T-helper 2 cell treated with Interferon-gamma antibody and Interleukin-4, amounts not matched to agents 100 ng/mL and 5 ng/mL, for 36 hours (primary cell): ENCODE data around the gene CTCFL. TPM values are rescaled to one million over a fixed set of nuclear protein-coding genes. Genes with fewer than 3 reads are reported as not detected.

Source experiments
- intact Hi-C: fragments of 100-400 bp; cut with micrococcal nuclease; formaldehyde crosslinking; loops from one replicate; pipeline ENCODE4 v1.15.1; 2023
- total RNA-seq: library from RNA; stranded (reverse); gene quantifications from 2 replicates; pipeline ENCODE4 v1.2.3, GENCODE V29; 2022

Gene CTCFL
- total RNA-seq, 1 donor from 2014 or later: not detected

DNA sequence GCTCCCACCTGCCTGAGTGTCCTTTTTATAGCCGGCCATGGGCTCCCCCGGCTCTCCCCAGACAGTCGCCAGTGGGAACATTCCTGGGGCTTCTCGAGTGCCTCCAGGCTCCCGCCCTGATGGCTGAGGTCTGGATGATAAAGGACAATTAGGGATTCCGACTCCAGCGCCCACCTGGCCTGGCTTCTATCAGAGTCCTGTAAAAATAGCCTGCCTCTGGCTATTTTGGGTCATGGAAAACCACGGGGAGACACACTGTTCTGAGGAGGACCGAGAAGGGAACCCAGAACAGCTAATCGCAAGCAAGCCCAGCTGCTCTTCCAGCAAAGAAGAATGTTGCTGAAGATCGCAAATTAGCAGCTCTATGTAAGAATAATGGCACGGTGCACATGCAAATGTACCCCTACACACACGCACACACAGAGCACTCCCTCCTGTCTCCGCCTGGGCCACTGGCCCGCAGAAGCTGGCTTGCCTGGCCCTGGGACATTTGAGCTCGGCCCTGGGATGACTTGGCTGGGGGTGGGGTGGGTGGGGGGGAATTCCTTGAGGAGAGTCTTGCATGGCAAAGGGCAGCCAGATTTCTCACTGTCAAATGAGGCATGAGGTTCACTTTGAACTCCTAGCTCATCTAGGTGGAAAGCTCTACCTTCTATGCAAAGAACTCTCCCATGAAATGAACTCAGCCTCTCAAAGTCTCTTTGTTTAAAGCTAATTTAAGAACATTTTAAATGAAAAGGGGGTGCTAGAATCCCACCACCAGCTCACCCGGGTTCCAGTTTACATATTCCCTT lies 55.3 kb downstream of the CTCFL start:
- intact Hi-C loops: loop anchor here (5.0 kb wide), 1 partner anchor 37 kb away; no protein-coding TSS in a partner anchor

- intact Hi-C loops: no loop called here
These were observed 56.2 kb downstream of the CTCFL start for GRCh38 chr20:57468523-57469417.

DNA sequence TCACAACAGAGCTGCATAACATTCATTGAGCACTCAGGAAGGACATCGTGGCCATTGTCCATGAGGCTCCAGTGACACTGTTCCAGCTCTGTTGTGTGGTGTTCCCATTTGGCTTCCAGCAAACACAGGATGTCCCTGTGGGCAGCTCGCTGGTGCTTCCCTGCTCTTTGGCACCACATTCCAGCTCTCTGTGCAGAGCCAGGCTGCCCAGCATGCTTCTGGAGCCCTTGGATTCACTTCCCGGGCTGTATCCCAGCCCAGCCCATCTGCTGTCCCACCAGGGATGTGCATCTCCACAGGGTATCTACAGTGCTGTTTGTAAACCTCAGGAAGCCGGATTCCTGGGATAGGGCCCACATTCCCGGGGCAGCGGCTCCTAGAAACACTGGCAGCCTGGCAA lies 57.2 kb downstream of the CTCFL start:
- intact Hi-C loops: no loop called here

DNA sequence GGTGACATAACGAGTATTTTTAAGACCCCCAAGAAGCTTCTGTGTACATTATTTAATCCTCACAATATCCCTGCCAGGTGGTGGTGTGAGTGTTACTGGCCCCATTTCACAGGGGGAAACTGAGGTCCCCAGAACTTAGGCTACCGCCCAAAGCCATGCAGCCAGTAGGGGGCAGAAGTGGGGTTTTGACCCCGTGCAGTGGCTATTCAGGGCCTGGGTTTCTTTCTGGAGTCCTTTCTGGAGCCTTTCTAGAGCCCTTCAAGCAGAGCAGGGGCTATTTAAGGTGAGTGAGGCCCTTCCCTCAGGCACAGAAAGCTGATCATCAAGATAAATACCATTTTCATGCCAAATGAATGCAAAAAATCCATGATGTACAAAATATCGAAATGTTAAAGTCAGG lies 59.0 kb downstream of the CTCFL start:
- intact Hi-C loops: no loop called here

GRCh38 chr20:57465486-57465885 lies 59.5 kb downstream of the CTCFL start:
- intact Hi-C loops: no loop called here

GRCh38 chr20:57464642-57465211 lies 60.2 kb downstream of the CTCFL start:
- intact Hi-C loops: no loop called here

DNA sequence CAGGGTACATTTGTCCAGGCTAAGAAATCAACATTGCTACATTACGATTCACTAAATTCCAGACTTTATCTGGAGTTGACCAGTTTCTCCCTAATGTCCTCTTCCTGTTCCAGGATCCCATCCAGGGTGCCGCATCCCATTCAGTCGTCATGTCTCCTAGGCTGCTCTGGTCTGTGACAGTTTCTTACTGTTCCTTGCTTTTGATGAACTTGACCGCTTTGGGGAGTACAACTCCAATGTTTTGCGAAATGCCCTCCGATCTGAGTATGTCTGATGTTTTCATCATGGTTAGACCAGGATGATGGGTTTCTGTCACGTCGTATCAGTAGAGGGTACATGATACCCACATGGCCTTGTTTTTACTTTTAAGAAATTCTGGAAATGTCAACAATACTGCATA lies 62.2 kb downstream of the CTCFL start:
- intact Hi-C loops: no loop called here

DNA sequence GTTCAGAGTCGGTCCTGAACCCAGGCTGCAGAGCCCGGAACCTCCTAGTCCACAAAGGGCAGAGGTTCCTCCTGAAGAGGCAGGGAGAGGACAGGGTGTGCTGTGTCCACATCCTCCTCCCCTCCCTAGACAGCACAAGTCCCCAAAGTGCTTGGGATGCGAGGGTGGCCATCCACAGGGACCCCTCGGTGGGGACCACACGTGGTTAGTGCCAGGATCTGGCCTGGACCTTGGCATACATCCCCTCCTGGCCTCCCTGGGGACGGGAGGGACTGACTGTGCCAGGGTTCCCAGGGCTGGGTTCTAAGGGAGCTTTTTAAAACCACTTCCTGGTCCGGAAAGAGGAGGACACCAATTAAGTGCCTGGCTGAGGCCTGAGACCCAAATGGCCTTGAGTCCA lies 63.2 kb downstream of the CTCFL start:
- intact Hi-C loops: no loop called here

- intact Hi-C loops: no loop called here
These were observed 64.0 kb downstream of the CTCFL start for GRCh38 chr20:57460781-57461465.

GRCh38 chr20:57459897-57460296 lies 65.0 kb downstream of the CTCFL start:
- intact Hi-C loops: no loop called here

DNA sequence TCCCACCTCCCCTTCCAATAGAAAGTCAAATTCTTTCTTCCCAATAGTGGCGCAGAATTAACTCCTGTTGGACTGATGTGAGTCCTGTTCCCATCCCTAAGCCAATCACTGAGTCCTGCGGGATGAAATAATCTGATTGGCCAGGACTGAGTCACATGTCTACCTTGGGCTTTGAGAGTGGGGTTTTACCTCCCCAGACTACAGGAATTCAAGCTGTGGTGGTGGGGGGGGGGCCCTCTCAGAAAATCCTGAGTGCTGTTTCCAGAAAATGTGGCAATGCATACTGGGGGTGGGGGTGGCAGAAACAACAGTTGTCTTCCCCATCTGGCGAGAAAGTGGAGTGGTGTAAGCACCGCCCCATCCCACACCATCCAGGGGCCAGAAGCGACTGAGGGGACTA lies 65.7 kb downstream of the CTCFL start:
- intact Hi-C loops: no loop called here

DNA sequence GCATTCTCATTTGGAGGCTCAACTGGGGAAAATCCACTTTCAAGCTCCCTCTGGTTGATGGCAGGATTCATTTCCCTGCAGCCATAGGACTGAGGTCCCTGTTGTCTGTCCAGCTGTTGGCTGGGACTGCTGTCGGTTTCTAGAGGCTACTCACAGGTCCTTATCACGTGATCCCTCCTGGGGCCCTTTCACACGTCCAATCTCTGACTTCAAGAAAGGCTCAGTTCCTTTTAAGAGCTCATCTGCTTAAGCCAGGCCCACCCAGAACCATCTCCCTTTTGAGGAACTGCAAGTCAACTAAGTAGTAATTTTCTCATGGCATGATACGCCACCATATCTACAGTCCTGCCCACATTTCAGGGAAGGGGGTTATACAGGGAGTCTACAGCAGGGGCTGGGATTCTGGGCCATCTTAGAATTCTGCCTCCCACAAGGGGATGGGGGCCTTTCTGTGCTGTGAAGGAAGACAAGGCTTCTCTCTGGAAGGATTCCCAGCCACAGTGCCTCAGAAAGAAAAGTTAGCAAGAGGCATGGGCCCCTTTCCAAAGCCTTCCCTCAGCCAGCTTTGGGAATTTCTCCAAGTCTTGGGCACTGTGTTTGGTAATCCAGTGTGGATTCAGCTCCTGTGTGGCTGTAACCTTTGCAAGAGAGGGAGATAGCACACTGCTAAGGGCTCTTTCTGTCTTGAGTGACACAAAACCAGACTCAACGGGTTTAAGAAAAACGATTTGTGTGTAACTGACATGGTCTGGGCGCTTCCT lies 66.4 kb downstream of the CTCFL start:
- intact Hi-C loops: no loop called here

GRCh38 chr20:57457243-57458095 lies 67.5 kb downstream of the CTCFL start:
- intact Hi-C loops: no loop called here

GRCh38 chr20:57456116-57456515 lies 68.8 kb downstream of the CTCFL start:
- intact Hi-C loops: no loop called here

DNA sequence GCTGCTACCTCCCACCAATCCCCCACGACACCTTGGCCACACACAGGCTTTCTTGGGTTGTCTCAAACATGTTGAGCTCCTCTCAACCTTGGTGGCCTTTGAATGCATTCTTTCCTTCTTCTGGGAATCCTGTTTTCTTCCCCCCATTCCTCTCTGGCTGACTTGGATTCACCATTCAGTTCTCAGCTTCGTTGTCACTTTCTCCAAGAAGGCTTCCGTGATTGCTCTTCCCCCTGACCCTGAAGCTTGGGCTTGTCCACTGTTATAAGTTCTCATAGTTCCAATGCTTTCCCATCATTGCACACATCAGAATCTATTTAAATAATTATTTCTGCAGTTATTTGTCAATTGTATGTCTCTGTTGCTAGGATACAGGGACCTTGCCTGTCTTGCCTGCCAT lies 69.6 kb downstream of the CTCFL start:
- intact Hi-C loops: no loop called here

DNA sequence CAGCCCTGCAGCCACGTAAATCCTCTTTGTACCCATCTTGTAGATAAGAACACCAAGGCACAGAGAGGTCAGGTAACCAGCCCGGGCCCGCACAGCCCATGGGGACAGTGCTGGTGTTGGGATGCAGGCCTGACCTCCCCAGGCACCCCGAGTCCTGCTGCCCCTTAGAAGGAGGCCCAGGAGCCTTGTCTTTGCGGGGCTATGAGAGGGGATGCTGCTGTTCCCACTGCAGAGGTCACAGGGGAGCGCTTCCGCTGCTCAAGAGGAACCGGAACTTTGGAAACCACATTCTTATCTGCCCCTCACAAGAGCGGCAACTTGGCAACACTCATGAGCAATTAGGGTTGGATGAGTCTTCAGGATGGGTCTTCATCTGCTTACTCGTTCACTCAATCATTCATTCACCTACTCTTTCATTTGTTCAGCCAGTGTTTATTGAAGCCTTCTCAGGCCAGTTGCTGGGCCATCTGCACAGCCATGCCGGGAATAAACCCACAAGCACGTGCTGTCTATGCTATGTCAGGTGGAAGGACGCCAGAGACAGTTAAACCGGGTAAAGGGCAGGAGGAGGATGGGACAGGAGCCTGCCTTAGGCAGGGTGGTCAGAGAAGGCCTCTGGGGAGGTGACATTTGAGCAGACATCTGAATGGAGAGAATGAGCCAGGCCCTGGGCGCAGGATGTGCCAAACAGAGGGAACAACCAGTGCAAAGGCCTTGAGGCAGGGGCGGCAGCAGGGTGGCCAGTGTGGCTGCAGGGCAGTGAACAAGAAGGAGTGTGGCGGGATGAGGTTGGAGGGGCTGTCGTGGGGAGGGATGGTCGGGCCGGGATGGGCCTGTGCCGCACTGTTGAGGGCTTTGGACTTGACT lies 72.9 kb downstream of the CTCFL start:
- intact Hi-C loops: no loop called here

DNA sequence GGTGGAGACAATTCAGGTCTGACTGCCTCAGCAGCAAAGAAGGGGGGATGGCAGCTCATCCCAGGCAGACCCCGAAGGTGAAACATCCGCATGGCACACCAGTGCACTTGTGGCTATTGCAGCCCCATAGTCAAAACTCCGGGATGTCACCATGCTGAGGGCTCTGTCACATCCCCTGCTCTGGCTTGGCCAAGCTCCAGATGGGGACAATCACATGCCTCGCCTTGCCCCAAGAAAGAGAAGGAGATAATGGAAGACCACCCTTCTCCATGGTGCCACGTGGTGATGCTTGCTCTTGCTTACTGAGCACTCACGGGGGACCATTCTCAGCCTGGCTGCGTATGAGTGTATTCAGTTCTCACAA lies 73.5 kb downstream of the CTCFL start:
- intact Hi-C loops: no loop called here

- intact Hi-C loops: no loop called here
These were observed 74.0 kb downstream of the CTCFL start for GRCh38 chr20:57450931-57451330.

GRCh38 chr20:57450419-57450818 lies 74.5 kb downstream of the CTCFL start:
- intact Hi-C loops: no loop called here
